Mesothelial cell of epicardium (in vitro differentiated cells): ENCODE results near the gene IL1RL2. TPM values are rescaled to one million over a fixed set of nuclear protein-coding genes. Genes with fewer than 3 reads are reported as not detected.

ENCODE experiments used
- DNase-seq, 2 experiments: peaks; one replicate each; pipeline ENCODE4 v3.0.0; 2021; ENCODE audit warnings: low spot score in 2 of 2; ENCODE audit not compliant: unreplicated experiment in 2 of 2
- H3K27ac Mint-ChIP-seq: 2 replicates; pipeline ENCODE4 v1.8.0; 2021; ENCODE audit warnings: mixed read lengths
- H3K27me3 Mint-ChIP-seq: 2 replicates; pipeline ENCODE4 v1.8.0; 2021; ENCODE audit warnings: low read depth, mixed read lengths
- H3K36me3 Mint-ChIP-seq: 2 replicates; pipeline ENCODE4 v1.8.0; 2021; ENCODE audit warnings: mixed read lengths
- H3K4me1 Mint-ChIP-seq: 2 replicates; pipeline ENCODE4 v1.8.0; 2021; ENCODE audit warnings: mixed read lengths
- H3K4me3 Mint-ChIP-seq: 2 replicates; pipeline ENCODE4 v1.8.0; 2021; ENCODE audit warnings: mild to moderate bottlenecking, moderate library complexity, mixed read lengths
- H3K9me3 Mint-ChIP-seq: 2 replicates; pipeline ENCODE4 v1.8.0; 2021; ENCODE audit warnings: mixed read lengths
- CTCF ChIP-seq: fragments of 200-600 bp; sonication (generic); IDR thresholded peaks from one replicate; pipeline ENCODE4 v1.5.0; 2021; ENCODE audit warnings: antibody characterized with exemption; ENCODE audit not compliant: unreplicated experiment
- total RNA-seq: library from RNA; stranded (reverse); gene quantifications from 3 replicates; pipeline ENCODE4 v1.2.1, GENCODE V29; 2021

Gene IL1RL2
- total RNA-seq, 1 donor from 2014 or later, result not detected

GRCh38 chr2:102283996-102284395, 97.2 kb downstream of the IL1RL2 start:
- H3K9me3 Mint-ChIP-seq, result no peaks in the 10 kb centered on the region
- H3K4me3 Mint-ChIP-seq, result no peak overlapping the region
- no peaks in the 10 kb centered on the region for H3K36me3 Mint-ChIP-seq
- peaks cover 4% of the 10 kb centered on the region for H3K27me3 Mint-ChIP-seq
- no peak for DNase-seq
- no peak overlapping the region for H3K27ac Mint-ChIP-seq
- TF ChIP-seq CTCF, result no peak
- H3K4me1 Mint-ChIP-seq, result peaks cover 6% of the 10 kb centered on the region

- Mint-ChIP-seq H3K4me3 (no peak overlapping the region), H3K36me3 (no peaks in the 10 kb centered on the region), H3K27me3 (peaks cover 5% of the 10 kb centered on the region), H3K4me1 (peaks cover 6% of the 10 kb centered on the region), H3K9me3 (no peaks in the 10 kb centered on the region), H3K27ac (no peak overlapping the region)
- no peak for TF ChIP-seq CTCF
- DNase-seq, result no peak
Measured at GRCh38 chr2:102284611-102285010, 97.8 kb downstream of the IL1RL2 start.

- no peak for TF ChIP-seq CTCF
- DNase-seq, result no peak
- H3K4me3 Mint-ChIP-seq, result no peak overlapping the region
- H3K9me3 Mint-ChIP-seq, result no peaks in the 10 kb centered on the region
- H3K4me1 Mint-ChIP-seq, result peaks cover 6% of the 10 kb centered on the region
- H3K27ac Mint-ChIP-seq, result no peak overlapping the region
- peaks cover 5% of the 10 kb centered on the region for H3K27me3 Mint-ChIP-seq
- no peaks in the 10 kb centered on the region for H3K36me3 Mint-ChIP-seq
Measured at GRCh38 chr2:102285368-102285767, 98.5 kb downstream of the IL1RL2 start.

GRCh38 chr2:102286041-102286440, 99.2 kb downstream of the IL1RL2 start:
- no peaks in the 10 kb centered on the region for H3K36me3 Mint-ChIP-seq
- no peak overlapping the region for H3K4me3 Mint-ChIP-seq
- no peak overlapping the region for H3K27ac Mint-ChIP-seq
- TF ChIP-seq CTCF, result no peak
- no peak for DNase-seq
- peaks cover 6% of the 10 kb centered on the region for H3K4me1 Mint-ChIP-seq
- peaks cover 3% of the 10 kb centered on the region for H3K27me3 Mint-ChIP-seq
- no peaks in the 10 kb centered on the region for H3K9me3 Mint-ChIP-seq

- Mint-ChIP-seq H3K27ac (no peak overlapping the region), H3K4me3 (no peak overlapping the region), H3K27me3 (peaks cover 18% of the 10 kb centered on the region), H3K4me1 (peaks cover 6% of the 10 kb centered on the region), H3K36me3 (no peaks in the 10 kb centered on the region), H3K9me3 (no peaks in the 10 kb centered on the region)
- TF ChIP-seq CTCF, result no peak
- DNase-seq, result no peak
Measured at GRCh38 chr2:102289129-102289528, 102.3 kb downstream of the IL1RL2 start.

Other genes starting within 250 kb of the IL1RL2 start
- gene IL1R2, start 195.1 kb upstream of the IL1RL2 start, total RNA-seq, result not detected in 3 replicates
- gene IL1R1, start 44.3 kb upstream of the IL1RL2 start, total RNA-seq, result 10.8 to 13.6 TPM (median 13.3 TPM) in 3 replicates
- 0.09 to 0.18 TPM in 2 of 3 replicates, not detected in the other for gene IL1RL1, start 124.5 kb downstream of the IL1RL2 start, total RNA-seq
- 0.71 to 2.3 TPM (median 1.1 TPM) in 3 replicates for gene IL18R1, start 168.8 kb downstream of the IL1RL2 start, total RNA-seq
- not detected in 3 replicates for gene IL18RAP, start 236.1 kb downstream of the IL1RL2 start, total RNA-seq